GM21447 (cell line): ENCODE results near the gene GPR89B.
A peak's percentile ranks its signal among the peaks of the same experiment; 100 is the strongest.
"Not testable (repeated sequence)": the region's sequence is repeated elsewhere in the genome, so short reads cannot be mapped to it uniquely, and the experiment has no call there.

Source experiments
- ATAC-seq: cut with Tn5 transposase; IDR thresholded peaks from one replicate; pipeline ENCODE4 v1.9.1; 2021; ENCODE audit not compliant: unreplicated experiment

The GPR89B gene

DNA sequence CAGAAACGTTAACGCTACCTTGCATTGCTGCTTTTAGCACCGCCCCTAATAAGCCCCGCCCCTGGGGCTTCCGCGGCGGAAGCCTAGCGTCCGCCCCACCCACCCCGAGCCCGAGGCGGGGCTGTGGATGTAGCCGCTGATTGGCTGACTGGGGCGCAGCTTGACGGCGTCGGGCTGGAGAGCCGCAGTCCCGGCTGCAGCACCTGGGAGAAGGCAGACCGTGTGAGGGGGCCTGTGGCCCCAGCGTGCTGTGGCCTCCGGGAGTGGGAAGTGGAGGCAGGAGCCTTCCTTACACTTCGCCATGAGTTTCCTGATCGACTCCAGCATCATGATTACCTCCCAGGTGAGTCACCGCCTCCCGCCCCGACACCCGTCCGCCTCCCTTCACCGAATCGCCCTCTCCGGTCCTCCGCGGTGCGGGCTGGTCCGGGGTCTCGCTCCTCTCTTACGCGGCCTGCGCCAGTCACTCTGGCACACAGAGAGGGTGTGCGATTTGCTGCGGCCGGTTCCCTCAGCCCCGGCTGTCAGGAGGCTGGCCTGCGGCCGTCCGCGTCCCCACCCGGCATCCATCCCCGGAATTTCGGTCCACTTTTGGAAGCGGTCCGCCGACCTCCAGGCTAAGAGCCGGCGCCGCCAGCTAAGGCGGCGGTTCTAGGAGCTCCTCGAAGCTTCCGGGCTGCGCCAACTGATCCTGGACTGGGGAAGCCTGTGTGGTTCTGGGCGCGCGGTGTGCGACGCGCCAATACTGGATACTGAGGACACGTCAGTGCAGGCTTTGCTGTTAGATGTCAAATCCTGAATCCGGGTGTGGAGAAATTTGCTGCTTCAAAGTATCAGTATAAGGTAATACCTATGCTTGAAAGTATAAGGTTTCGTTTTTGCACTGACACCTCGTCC, at the start of gene GPR89B:
Gene GPR89B, plus strand, starts transcription at position 185 of the 897 bp plus-strand sequence. Its CDS starts 117 bp downstream, at position 302.
- ATAC-seq = peak; percentile 94

DNA sequence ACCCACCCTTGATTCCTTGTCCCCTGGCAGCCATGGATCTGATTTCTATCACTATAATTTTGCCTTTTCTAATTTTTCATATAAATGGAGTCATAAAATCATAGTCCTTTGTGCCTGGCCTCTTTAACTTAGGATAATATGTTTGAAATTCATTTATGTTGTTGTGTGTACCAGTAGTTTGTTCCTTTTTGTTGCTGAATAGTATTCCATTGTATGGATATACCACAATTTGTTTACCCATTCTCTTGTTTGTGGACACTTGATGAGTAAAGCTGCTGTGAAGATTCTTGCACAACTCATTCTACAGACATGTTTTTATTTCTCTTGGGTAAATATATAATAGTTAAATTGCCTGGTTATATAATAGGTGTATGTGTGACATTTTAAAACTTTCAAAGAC, 48.3 kb upstream of the GPR89B start:
- ATAC-seq = no peak

DNA sequence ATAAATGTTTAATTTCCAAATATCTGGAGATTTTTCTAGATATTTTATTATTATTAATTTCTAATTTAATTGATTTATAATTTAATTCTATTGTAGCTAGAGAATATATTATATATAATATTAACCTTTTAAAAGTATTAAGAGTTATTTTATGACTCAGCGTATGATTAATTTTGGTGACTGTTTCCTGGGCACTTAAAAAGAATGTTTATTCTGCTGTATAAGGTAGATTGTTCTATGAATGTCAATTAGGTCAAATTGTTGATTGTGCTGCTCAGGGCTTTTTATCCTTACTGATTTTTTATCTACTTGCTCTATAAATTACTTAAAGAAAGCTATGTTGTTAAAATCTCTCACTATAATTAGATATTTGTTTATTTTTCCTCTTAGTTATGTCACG, 45.7 kb upstream of the GPR89B start:
- ATAC-seq = no peak

DNA sequence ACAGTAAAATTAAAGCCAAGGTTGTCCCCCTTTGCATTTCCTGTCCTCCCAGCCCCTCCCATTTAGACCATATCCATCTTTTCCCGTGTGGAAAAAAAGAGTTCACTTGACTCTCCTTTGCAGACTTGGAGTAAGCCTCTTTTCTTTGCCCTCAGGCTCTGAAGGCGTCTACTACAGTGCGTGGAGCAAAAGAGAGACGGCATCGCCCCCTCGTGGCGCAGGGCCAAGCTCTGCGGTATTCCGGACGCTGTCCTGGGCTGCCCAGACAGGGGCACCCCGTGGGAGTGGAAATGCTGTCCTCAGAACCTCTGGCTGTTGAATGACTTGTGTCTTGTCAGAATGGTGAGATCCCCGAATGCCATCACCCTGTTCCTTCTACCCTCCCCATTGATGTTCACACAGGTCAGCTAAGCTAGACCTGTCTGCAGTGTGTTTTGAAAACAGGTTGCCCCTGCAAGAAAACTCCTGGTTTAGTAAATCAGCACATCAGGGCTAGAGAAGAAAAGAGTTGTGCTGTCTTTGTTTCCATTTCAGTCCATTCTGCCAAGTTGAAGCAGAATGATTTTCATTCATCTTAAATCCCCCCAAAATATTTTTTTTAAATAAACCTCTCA, 37.9 kb upstream of the GPR89B start:
- ATAC-seq = no peak

DNA sequence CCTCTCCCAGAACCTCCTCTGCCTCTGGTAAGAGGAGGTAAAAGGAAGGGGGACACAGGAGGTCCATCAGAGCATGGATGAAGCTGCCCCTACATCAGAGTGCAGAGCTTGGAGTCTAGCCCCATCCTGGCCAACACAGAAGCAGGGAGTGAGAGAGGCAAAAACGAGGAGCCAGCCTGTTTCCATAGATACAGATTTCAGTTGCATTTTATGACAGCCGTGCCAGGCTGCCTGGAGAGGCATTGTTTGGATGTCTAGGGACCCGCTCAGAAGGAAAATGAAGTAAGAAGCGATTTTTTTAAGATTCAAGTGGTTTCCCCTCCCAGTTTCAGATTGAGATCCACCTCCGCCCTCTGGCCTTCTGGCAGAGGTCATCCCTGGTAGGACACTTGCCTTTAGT, 37.1 kb upstream of the GPR89B start:
- ATAC-seq = no peak

GRCh38 chr1:147892216-147892615, 36.0 kb upstream of the GPR89B start:
- ATAC-seq = no peak

GRCh38 chr1:147892731-147893214, 35.4 kb upstream of the GPR89B start:
- ATAC-seq = no peak

- ATAC-seq = no peak
These were observed 33.1 kb upstream of the GPR89B start for GRCh38 chr1:147895123-147895522.

DNA sequence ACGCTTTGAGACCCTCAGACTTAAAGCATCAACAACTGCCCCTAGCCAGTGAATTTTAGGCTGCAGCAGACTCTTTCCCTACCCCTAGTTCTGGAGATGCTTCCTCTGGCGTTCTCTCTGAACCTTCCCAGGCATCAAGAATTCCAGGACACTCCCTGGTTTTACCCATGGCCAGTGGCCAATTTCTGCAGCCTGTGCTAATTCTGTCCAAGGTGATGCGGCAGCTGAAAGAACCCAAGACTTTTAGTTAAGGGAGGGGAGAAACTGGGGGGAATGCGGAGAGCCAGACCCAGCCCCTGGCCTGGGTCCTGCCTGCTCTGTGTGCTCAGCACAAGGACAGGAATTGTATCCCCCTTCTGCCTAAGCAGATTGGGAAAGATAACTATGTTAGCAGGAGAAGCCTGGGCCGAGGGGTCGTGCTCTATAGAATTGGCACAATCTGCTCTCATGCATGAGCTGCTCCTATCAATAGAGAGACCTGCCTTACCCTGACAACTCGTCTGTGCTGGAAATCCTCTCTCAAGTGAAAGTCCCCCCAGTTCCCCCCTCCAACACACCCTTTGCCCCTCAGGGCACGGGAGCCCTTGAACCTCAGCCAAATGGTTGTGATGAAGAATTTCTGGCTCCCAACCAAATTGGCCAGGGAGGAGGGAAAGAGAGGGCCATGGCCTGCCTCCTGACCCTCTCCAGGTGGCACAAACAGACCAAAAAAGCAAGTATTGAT, 31.0 kb upstream of the GPR89B start:
- ATAC-seq = no peak

DNA sequence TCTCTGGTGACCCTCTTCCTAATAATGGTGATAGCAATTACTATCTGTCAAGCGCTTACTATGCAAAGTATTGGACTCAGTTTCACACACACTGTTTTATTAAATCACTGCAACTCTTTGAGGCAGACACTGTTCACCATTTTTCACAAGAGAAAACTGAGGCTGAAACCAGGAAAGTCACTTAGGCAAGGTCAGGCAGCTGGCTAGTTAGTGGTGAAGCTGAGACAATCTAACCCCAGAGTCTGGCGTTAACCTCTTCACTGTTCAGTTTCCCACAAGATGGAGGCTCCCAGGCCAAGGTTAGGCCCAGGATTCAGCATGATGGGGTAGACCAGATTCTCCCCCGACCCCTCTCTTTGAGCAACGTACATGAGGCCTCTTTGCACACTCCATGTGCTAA, 30.4 kb upstream of the GPR89B start:
- no peak for ATAC-seq

DNA sequence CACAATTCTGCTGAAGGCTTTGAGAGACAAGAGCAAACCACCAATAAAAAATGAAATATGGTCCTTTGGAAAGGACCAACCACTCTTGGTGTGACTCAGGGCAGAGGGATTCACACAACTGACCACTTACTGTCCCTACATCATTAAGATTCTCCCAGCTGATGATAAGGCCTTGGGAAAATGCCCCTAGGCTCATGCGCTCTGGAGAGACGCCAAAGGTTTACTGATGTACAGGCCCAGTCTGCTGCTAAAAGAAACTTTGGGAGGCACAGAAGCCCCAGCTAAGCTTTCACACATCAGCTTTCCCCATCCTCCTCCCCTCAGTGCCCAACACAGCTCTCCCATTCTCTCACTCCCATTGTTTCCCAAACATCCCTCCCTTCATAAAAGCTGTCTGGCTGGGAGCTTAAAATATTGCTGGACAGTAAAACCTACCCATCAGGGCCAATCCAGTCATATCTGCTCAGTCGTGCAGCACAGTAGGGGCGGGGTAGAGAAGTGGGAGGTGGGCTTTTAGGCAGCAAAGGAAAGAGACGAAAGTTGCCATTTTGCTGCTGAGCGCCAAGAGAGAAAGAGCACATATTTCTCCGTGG, 25.9 kb upstream of the GPR89B start, which contains the start of gene GJA8:
Gene GJA8, plus strand, starts transcription at position 543 of the 593 bp plus-strand sequence. CDS start 5,161 bp downstream, outside the sequence.
- no peak for ATAC-seq

DNA sequence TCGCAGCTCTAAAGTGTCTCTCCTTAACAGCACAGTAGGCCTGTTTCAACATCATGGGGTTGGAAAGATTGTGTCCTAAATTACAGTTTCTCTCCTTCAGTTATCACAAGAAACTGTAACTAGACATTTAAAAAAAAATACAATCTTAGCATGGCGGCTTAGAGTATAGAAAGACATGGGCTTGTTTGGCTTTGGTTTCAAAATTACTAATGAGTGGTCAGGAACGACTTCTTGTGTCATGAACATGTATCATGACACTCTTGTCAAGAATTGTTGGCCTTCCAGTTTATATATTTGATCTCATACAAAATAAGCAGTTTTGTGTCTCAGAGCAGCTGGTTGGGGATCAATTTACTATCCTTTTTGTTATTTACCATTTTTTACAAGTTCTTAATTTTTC, 23.5 kb upstream of the GPR89B start:
- no peak for ATAC-seq

- no peak for ATAC-seq
These were observed 20.3 kb upstream of the GPR89B start for GRCh38 chr1:147907786-147908509.

- ATAC-seq = no peak
These were observed 15.7 kb upstream of the GPR89B start for GRCh38 chr1:147912553-147912952.

DNA sequence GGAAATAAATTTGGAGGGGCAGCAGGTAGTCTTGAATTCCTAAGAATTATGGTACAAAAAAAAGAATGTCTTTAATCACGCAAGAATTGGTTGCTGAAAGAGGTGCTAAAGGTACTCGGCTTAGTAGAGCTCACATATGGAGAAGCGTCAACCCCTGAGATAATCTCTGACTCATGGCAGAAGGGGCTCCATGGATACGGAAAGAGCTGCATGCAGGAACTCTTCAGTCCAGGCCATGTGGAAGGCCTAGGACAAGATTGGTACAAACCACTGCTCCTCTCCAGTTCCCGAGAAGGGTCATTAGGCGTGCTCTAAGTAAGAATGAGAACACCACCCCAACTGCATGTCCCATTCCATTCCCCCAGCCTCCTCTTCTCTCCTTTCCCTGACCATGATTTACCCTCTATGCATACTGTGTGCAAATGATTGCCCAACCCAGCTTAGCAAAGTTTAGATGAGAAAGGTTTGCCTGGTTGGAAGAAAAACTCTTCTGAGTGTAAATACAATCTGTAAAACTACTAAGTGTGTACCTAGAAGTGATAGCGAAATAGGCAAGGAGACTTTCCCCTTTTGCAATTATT, 14.8 kb upstream of the GPR89B start:
- ATAC-seq = no peak

DNA sequence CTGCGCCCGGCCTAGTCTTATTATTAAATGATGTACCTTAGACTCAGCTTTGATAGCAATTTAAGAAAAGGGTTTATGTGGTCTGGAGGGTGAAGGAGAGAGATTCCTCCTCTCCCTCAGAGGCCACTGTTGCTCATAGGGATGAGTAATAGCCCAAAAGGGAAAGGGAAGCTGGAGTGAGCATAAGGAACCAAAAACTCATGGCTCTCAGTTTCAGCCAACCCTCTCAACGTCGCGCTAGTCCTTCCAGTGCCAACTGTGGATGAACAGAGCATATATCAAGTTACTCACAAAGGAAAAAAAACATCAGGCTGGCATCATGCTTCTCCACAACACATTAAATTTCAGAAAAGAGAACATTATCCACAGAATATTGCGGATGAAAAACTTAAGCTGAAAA, 8.3 kb upstream of the GPR89B start:
- ATAC-seq = no peak

GRCh38 chr1:147924813-147925212, 3.4 kb upstream of the GPR89B start:
- ATAC-seq = no peak

- not testable (repeated sequence) for ATAC-seq
These were observed 1.0 kb upstream of the GPR89B start for GRCh38 chr1:147927215-147927614.

DNA sequence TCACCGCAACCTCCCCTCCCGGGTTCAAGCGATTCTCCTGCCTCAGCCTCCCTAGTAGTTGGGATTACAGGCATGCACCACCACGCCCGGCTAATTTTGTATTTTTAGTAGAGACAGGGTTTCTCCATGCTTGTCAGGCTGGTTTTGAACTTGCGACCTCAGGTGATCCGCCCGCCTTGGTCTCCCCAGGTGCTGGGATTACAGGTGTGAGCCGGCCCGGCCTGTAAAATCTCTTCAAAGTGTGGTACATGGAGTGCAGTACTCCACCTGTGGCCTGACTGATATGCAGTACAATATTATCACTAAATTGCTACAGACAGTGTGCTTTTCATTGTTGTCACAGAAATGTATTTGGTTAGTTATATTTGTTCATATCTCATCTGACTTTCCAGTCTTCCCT, 531 bp upstream of the GPR89B start:
- not testable (repeated sequence) for ATAC-seq

DNA sequence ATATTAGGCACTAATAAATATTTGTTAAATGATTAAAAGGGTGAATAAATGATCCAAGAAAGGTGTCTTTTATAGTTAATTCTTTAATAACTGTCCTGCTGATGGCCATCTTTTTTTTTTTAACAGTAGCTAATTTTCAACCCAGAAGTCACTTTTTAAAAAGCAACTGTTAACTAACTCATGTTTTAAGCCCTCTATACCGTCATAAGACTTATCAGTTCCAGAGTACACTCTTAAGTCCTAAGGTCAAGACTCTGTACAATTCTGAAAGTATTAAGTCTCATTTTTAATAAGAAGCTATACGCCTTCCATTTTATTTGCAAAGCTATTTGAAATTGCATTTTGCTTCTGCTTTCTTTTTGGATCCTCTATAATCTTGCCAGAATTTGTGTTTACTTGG, 2.9 kb downstream of the GPR89B start:
- not testable (repeated sequence) for ATAC-seq
